K562 (cell line): ENCODE measurements around the gene TMEM120B. TPM values are rescaled to one million over a fixed set of nuclear protein-coding genes. Genes with fewer than 3 reads are reported as not detected.

Experiments
- BRD4 ChIP-seq: fragments of 200-600 bp; sonication (generic); IDR thresholded peaks from 2 replicates; pipeline ENCODE4 v1.6.1; 2017; ENCODE audit warnings: inconsistent platforms
- BRD9 ChIP-seq: fragments of 450-650 bp; IDR thresholded peaks from 2 replicates; pipeline ENCODE4 v1.6.1; 2018; ENCODE audit warnings: low read depth; ENCODE audit not compliant: partially characterized antibody
- GATAD2A ChIP-seq: fragments of 450-650 bp; IDR thresholded peaks from 2 replicates; pipeline ENCODE4 v1.6.1; 2017
- KDM4B ChIP-seq, 2 experiments: fragments of 450-650 bp in 1 of 2; sonication (generic) in 1 of 2; IDR thresholded peaks; 2 replicates each; pipeline ENCODE4 v1.6.1; 2016 to 2017; ENCODE audit warnings: borderline replicate concordance in 2 of 2, antibody characterized with exemption in 1 of 2, low read depth in 1 of 2, mild to moderate bottlenecking in 1 of 2
- POLR2AphosphoS2 ChIP-seq: IDR thresholded peaks from 2 replicates; pipeline ENCODE4 v1.6.1; 2012; ENCODE audit warnings: low read length, improper control_type of control experiment
- PRPF4 ChIP-seq: fragments of 200-400 bp; formaldehyde crosslinking; IDR thresholded peaks from one replicate; pipeline ENCODE4 v1.6.1; 2017; ENCODE audit warnings: low read length, low read depth, mild to moderate bottlenecking; ENCODE audit not compliant: insufficient read depth, poor library complexity, severe bottlenecking
- PTBP1 ChIP-seq: fragments of 200-400 bp; formaldehyde crosslinking; IDR thresholded peaks from 2 replicates; pipeline ENCODE4 v1.6.1; 2017; ENCODE audit warnings: low read depth, low read length
- SMAD3 ChIP-seq: fragments of 450-650 bp; formaldehyde crosslinking; conservative IDR thresholded peaks from 2 replicates; pipeline ENCODE4 v1.4.0; 2020; ENCODE audit warnings: mild to moderate bottlenecking
- SOX6 ChIP-seq: fragments of 450-650 bp; IDR thresholded peaks from 2 replicates; pipeline ENCODE4 v1.6.1; 2014; ENCODE audit warnings: mild to moderate bottlenecking
- SP1 ChIP-seq: sonication (generic); formaldehyde crosslinking; IDR thresholded peaks from 2 replicates; pipeline ENCODE4 v1.8.1; 2022; ENCODE audit warnings: mild to moderate bottlenecking, missing genetic modification reagents
- TBL1XR1 ChIP-seq, 2 experiments: IDR thresholded peaks; 2 replicates each; pipeline ENCODE4 v1.6.1; 2012; ENCODE audit warnings: improper control_type of control experiment in 2 of 2, low read length in 2 of 2, mild to moderate bottlenecking in 1 of 2
- ZNF121 ChIP-seq: sonication (generic); formaldehyde crosslinking; conservative IDR thresholded peaks from 2 replicates; pipeline ENCODE4 v1.8.0; 2022; ENCODE audit warnings: missing genetic modification reagents
- polyA plus RNA-seq, 8 experiments: library from polyadenylated mRNA; depleted of rRNA in 4 of 8; stranded (reverse) in 5 of 8; unstranded in 3 of 8; fragments of >200 nt; fragmentation: Nextera tagmentation in 2 of 8; fragmentation: Illumina TruSeq in 1 of 8; extraction: Ambion mirVana in 2 of 8; extraction: Trizol in 1 of 8; gene quantifications; 2 replicates each; pipeline versions ENCODE4 v1.2.1 to v1.2.3, GENCODE V29; 2011 to 2014; ENCODE audit warnings: inconsistent platforms in 1 of 8, missing spikeins in 1 of 8
- total RNA-seq, 7 experiments: library from RNA; depleted of rRNA in 6 of 7; stranded (reverse); fragments of >200 nt in 6 of 7; fragmentation: Illumina TruSeq in 2 of 7; extraction: Trizol in 2 of 7; gene quantifications; 2 replicates each; pipeline versions ENCODE4 v1.2.1 to v1.2.3, GENCODE V29; 2011 to 2021; ENCODE audit warnings: low replicate concordance in 1 of 7
- TF ChIP-seq, protein P1 (sequence below): fragments of 250-450 bp; sonication (Bioruptor Pico); IDR thresholded peaks from 2 replicates; pipeline ENCODE4 v1.8.0; 2021; ENCODE audit warnings: moderate library complexity, mild to moderate bottlenecking, inconsistent platforms
- TF ChIP-seq, protein P2 (sequence below): fragments of 450-650 bp; IDR thresholded peaks from 2 replicates; pipeline ENCODE4 v1.6.1; 2016; ENCODE audit warnings: mild to moderate bottlenecking
- TF ChIP-seq, protein P3 (sequence below): sonication (generic); formaldehyde crosslinking; IDR thresholded peaks from 2 replicates; pipeline ENCODE4 v1.5.0; 2020; ENCODE audit warnings: missing genetic modification reagents
- TF ChIP-seq, protein P4 (sequence below): fragments of 250-450 bp; sonication (Bioruptor Pico); IDR thresholded peaks from 2 replicates; pipeline ENCODE4 v1.8.0; 2022; ENCODE audit warnings: inconsistent platforms
- TF ChIP-seq, protein P5 (sequence below): fragments of 250-450 bp; sonication (Bioruptor Pico); IDR thresholded peaks from 2 replicates; pipeline ENCODE4 v1.4.0; 2020

Gene TMEM120B
- total and polyA plus RNA-seq, 9 of the 15 experiments (the other 6 are each of a cell fraction or from before 2014, with no cell fraction given) = 1.7 to 18.6 (median 7.4) TPM

DNA sequence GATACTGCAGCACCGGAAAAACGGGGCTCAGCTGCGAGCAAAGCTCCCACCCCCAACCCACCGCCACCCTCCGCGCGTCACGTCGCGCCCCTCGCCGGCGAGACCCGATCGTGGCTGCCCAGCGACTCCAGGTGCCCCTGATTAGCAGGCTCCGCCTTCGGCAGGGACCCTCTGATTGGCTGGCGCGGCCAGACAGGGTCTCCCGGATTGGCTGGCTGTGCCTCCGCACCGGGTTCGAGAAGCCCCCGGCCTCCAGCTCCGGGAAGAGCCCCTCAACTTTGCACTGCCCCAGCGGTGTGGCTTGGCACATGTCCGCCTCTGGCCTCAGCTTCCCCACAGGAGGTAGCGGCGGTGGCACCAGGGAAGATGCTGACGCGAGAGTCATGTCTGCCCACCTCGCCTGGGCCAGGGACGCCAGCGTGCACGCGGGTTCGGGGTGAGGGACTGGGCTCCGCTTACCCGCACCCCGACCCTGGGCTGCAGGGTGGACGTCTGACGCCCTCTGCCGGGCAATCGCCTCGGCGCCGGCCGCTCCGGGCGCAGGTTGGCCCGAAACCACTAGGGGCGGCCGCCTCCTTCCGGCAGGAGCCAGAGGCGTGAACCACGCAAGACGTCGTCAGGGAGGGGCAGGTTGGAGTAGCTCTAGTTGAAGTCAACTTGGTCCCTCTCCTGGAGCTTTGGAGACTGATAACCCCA, 81.4 kb downstream of the TMEM120B start (continued):
- TF ChIP-seq, protein P1, sequence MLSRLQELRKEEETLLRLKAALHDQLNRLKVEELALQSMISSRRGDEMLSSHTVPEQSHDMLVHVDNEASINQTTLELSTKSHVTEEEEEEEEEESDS = no peak
- peak; percentile 70; the same call in 1 of the 2 replicates for TF ChIP-seq SMAD3
- TF ChIP-seq PRPF4 = no peak
- TF ChIP-seq, protein P2, sequence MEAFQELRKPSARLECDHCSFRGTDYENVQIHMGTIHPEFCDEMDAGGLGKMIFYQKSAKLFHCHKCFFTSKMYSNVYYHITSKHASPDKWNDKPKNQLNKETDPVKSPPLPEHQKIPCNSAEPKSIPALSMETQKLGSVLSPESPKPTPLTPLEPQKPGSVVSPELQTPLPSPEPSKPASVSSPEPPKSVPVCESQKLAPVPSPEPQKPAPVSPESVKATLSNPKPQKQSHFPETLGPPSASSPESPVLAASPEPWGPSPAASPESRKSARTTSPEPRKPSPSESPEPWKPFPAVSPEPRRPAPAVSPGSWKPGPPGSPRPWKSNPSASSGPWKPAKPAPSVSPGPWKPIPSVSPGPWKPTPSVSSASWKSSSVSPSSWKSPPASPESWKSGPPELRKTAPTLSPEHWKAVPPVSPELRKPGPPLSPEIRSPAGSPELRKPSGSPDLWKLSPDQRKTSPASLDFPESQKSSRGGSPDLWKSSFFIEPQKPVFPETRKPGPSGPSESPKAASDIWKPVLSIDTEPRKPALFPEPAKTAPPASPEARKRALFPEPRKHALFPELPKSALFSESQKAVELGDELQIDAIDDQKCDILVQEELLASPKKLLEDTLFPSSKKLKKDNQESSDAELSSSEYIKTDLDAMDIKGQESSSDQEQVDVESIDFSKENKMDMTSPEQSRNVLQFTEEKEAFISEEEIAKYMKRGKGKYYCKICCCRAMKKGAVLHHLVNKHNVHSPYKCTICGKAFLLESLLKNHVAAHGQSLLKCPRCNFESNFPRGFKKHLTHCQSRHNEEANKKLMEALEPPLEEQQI = no peak
- TF ChIP-seq BRD4 = 0 out of 2 replicates have a peak, but pooled peaks have one; percentile 19
- TF ChIP-seq, protein P3, sequence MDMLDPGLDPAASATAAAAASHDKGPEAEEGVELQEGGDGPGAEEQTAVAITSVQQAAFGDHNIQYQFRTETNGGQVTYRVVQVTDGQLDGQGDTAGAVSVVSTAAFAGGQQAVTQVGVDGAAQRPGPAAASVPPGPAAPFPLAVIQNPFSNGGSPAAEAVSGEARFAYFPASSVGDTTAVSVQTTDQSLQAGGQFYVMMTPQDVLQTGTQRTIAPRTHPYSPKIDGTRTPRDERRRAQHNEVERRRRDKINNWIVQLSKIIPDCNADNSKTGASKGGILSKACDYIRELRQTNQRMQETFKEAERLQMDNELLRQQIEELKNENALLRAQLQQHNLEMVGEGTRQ (CRISPR knock-in tag) = no peak
- peak; percentile 40; the same call in 1 of the 2 replicates for TF ChIP-seq SOX6
- TF ChIP-seq, protein P4, sequence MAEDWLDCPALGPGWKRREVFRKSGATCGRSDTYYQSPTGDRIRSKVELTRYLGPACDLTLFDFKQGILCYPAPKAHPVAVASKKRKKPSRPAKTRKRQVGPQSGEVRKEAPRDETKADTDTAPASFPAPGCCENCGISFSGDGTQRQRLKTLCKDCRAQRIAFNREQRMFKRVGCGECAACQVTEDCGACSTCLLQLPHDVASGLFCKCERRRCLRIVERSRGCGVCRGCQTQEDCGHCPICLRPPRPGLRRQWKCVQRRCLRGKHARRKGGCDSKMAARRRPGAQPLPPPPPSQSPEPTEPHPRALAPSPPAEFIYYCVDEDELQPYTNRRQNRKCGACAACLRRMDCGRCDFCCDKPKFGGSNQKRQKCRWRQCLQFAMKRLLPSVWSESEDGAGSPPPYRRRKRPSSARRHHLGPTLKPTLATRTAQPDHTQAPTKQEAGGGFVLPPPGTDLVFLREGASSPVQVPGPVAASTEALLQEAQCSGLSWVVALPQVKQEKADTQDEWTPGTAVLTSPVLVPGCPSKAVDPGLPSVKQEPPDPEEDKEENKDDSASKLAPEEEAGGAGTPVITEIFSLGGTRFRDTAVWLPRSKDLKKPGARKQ = no peak
- peak; percentile 95 for TF ChIP-seq SP1 (CRISPR knock-in tag)
- TF ChIP-seq POLR2AphosphoS2 = peak; percentile 83; the same call in 1 of the 2 replicates
- peak; percentile 28 to 31; a peak in 1 of 4 replicates for TF ChIP-seq TBL1XR1 (IDR thresholded peaks at IDR 0.05; ENCODE audit: low read length in 2 of 2)
- TF ChIP-seq PTBP1 = 0 out of 2 replicates have a peak, but pooled peaks have one; percentile 46
- peak; percentile 69 for TF ChIP-seq GATAD2A
- TF ChIP-seq, protein P5, sequence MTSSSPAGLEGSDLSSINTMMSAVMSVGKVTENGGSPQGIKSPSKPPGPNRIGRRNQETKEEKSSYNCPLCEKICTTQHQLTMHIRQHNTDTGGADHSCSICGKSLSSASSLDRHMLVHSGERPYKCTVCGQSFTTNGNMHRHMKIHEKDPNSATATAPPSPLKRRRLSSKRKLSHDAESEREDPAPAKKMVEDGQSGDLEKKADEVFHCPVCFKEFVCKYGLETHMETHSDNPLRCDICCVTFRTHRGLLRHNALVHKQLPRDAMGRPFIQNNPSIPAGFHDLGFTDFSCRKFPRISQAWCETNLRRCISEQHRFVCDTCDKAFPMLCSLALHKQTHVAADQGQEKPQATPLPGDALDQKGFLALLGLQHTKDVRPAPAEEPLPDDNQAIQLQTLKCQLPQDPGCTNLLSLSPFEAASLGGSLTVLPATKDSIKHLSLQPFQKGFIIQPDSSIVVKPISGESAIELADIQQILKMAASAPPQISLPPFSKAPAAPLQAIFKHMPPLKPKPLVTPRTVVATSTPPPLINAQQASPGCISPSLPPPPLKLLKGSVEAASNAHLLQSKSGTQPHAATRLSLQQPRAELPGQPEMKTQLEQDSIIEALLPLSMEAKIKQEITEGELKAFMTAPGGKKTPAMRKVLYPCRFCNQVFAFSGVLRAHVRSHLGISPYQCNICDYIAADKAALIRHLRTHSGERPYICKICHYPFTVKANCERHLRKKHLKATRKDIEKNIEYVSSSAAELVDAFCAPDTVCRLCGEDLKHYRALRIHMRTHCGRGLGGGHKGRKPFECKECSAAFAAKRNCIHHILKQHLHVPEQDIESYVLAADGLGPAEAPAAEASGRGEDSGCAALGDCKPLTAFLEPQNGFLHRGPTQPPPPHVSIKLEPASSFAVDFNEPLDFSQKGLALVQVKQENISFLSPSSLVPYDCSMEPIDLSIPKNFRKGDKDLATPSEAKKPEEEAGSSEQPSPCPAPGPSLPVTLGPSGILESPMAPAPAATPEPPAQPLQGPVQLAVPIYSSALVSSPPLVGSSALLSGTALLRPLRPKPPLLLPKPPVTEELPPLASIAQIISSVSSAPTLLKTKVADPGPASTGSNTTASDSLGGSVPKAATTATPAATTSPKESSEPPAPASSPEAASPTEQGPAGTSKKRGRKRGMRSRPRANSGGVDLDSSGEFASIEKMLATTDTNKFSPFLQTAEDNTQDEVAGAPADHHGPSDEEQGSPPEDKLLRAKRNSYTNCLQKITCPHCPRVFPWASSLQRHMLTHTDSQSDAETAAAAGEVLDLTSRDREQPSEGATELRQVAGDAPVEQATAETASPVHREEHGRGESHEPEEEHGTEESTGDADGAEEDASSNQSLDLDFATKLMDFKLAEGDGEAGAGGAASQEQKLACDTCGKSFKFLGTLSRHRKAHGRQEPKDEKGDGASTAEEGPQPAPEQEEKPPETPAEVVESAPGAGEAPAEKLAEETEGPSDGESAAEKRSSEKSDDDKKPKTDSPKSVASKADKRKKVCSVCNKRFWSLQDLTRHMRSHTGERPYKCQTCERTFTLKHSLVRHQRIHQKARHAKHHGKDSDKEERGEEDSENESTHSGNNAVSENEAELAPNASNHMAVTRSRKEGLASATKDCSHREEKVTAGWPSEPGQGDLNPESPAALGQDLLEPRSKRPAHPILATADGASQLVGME (CRISPR knock-in tag) = no peak
- peak; percentile 71 for TF ChIP-seq BRD9
- TF ChIP-seq KDM4B (IDR thresholded peaks at IDR 0.05; ENCODE audit: borderline replicate concordance in 2 of 2, low read depth in 1 of 2) = peak in 1 of 2 experiments; percentile 67; a peak in 2 of 4 replicates
- peak; percentile 17; the same call in 1 of the 2 replicates for TF ChIP-seq ZNF121
